Endothelial cell of umbilical vein (primary cell): ENCODE results near the gene ZBTB7C. TPM values are rescaled to one million over a fixed set of nuclear protein-coding genes. Genes with fewer than 3 reads are reported as not detected.

Experiments used
- BruUV-seq: library from RNA; stranded (reverse); fragments of 400-500 nt; replicated peaks from 2 replicates; lab custom pipeline; 2021; lab: Mats Ljungman, UMichigan
- CTCF ChIA-PET: fragments of 300-600, 350-600 bp; sonication (Branson Sonifier 250); formaldehyde crosslinking; loops from one replicate; lab custom pipeline; 2021; ENCODE audit warnings: antibody characterized with exemption, inconsistent platforms; lab: Charles Lee
- POLR2A ChIA-PET: fragments of 300-600, 350-600 bp; sonication (Branson Sonifier 250); formaldehyde crosslinking; loops from one replicate; lab custom pipeline; 2021; ENCODE audit warnings: antibody characterized with exemption, inconsistent platforms; lab: Charles Lee
- DNase-seq: peaks from one replicate; pipeline ENCODE4 v3.0.0-alpha.2; 2011; ENCODE audit warnings: low read depth, low spot score
- FAIRE-seq: peaks from 2 replicates; lab custom pipeline; 2011; peaks lifted over from hg19 to GRCh38; lab: Jason Lieb, UNC
- H2AFZ ChIP-seq: 2 replicates; pipeline ENCODE4 v1.6.0; 2012; ENCODE audit warnings: low read depth, low read length, control low read depth, inconsistent platforms
- H3K27ac ChIP-seq: 2 replicates; pipeline ENCODE4 v1.5.1; 2011; ENCODE audit warnings: low read depth, mild to moderate bottlenecking, control low read depth, low read length, moderate library complexity; ENCODE audit not compliant: insufficient read depth
- H3K27me3 ChIP-seq, 2 experiments: 2 replicates each; pipeline versions ENCODE4 v1.6.0 to v1.6.1; 2011; ENCODE audit warnings: low read length in 2 of 2, mixed read lengths in 1 of 2; ENCODE audit not compliant: control insufficient read depth in 2 of 2, insufficient read depth in 2 of 2
- H3K36me3 ChIP-seq, 2 experiments: 2 replicates in 1 of 2; 3 replicates in 1 of 2; pipeline ENCODE4 v1.5.1; 2011; ENCODE audit warnings: low read length in 2 of 2, mild to moderate bottlenecking in 1 of 2, moderate library complexity in 1 of 2; ENCODE audit not compliant: control insufficient read depth in 2 of 2, insufficient read depth in 2 of 2; ENCODE audit errors: extremely low read depth in 1 of 2
- H3K4me1 ChIP-seq: 3 replicates; pipeline ENCODE4 v1.5.1; 2011; ENCODE audit warnings: mild to moderate bottlenecking, low read length; ENCODE audit not compliant: control insufficient read depth, insufficient read depth; ENCODE audit errors: extremely low read depth
- H3K4me2 ChIP-seq: 2 replicates; pipeline ENCODE4 v1.6.1; 2011; ENCODE audit warnings: low read length, control low read depth, mixed read lengths; ENCODE audit not compliant: insufficient read depth
- H3K4me3 ChIP-seq, 3 experiments: fragments of 200-600 bp in 1 of 3; sonication (generic), shearing (Covaris generic) in 1 of 3; replicated peaks in 1 of 3; 2 replicates each; pipeline ENCODE4 v1.5.1; 2011 to 2016; ENCODE audit warnings: control low read depth in 3 of 3, low read length in 3 of 3, mild to moderate bottlenecking in 2 of 3, inconsistent platforms in 1 of 3, low read depth in 1 of 3, moderate library complexity in 1 of 3; ENCODE audit not compliant: insufficient read depth in 1 of 3
- H3K79me2 ChIP-seq: 2 replicates; pipeline ENCODE4 v1.6.0; 2012; ENCODE audit warnings: low read length, inconsistent platforms; ENCODE audit not compliant: control insufficient read depth, insufficient read depth
- H3K9ac ChIP-seq: replicated peaks from 2 replicates; pipeline ENCODE3; 2011; ENCODE audit warnings: low read length, control low read depth; ENCODE audit not compliant: insufficient read depth; ENCODE audit errors: extremely low read depth
- H3K9me1 ChIP-seq: replicated peaks from 3 replicates; pipeline ENCODE4 v1.6.0; 2011; ENCODE audit warnings: mild to moderate bottlenecking, low read length; ENCODE audit not compliant: control insufficient read depth, insufficient read depth; ENCODE audit errors: extremely low read depth
- H3K9me3 ChIP-seq: replicated peaks from 2 replicates; pipeline ENCODE4 v1.5.1; 2012; ENCODE audit warnings: low read length, inconsistent platforms; ENCODE audit not compliant: control insufficient read depth, insufficient read depth
- H4K20me1 ChIP-seq: replicated peaks from 2 replicates; pipeline ENCODE3; 2011; ENCODE audit warnings: mild to moderate bottlenecking, low read length; ENCODE audit not compliant: control insufficient read depth, insufficient read depth; ENCODE audit errors: extremely low read depth
- EZH2 ChIP-seq: IDR thresholded peaks from 2 replicates; pipeline ENCODE4 v1.6.1; 2012; ENCODE audit warnings: borderline replicate concordance, low read depth, mild to moderate bottlenecking, moderate library complexity, low read length, inconsistent platforms; ENCODE audit not compliant: severe bottlenecking
- FOS ChIP-seq: IDR thresholded peaks from 2 replicates; pipeline ENCODE4 v1.6.1; 2011; ENCODE audit warnings: mild to moderate bottlenecking, low read length, moderate library complexity, borderline replicate concordance; ENCODE audit not compliant: insufficient read depth
- GATA2 ChIP-seq: IDR thresholded peaks from 2 replicates; pipeline ENCODE4 v1.7.0; 2011; ENCODE audit warnings: low read depth, mild to moderate bottlenecking, moderate library complexity, mixed read lengths, low read length; ENCODE audit not compliant: insufficient read length, insufficient read depth
- JUN ChIP-seq: IDR thresholded peaks from 2 replicates; pipeline ENCODE4 v1.6.1; 2011; ENCODE audit warnings: borderline replicate concordance, low read depth; ENCODE audit not compliant: insufficient read length, insufficient read depth
- MYC ChIP-seq: IDR thresholded peaks from one replicate; pipeline ENCODE4 v1.6.1; 2011; ENCODE audit warnings: mild to moderate bottlenecking, low read depth, low read length
- POLR2A ChIP-seq: IDR thresholded peaks from 2 replicates; pipeline ENCODE4 v1.6.1; 2012; ENCODE audit warnings: low read depth, mild to moderate bottlenecking, control low read depth, low read length
- POLR2AphosphoS5 ChIP-seq: IDR thresholded peaks from 2 replicates; pipeline ENCODE4 v1.6.1; 2012; ENCODE audit warnings: low read depth, mild to moderate bottlenecking, control low read depth, low read length, moderate library complexity; ENCODE audit not compliant: insufficient read depth
- dilution Hi-C: fragments of 300-500 bp; cut with MboI; formaldehyde crosslinking; loops from one replicate; pipeline ENCODE4 v1.15.0; 2019; ENCODE audit warnings: low sequenced_read_pairs; ENCODE audit not compliant: extremely low pct_ligation_motif_present
- intact Hi-C: fragments of 100-400 bp; cut with micrococcal nuclease; formaldehyde crosslinking; loops from one replicate; pipeline ENCODE4 v1.10.0; 2022
- polyA plus RNA-seq, 4 experiments: library from polyadenylated mRNA; depleted of rRNA in 3 of 4; stranded (reverse) in 3 of 4; unstranded in 1 of 4; fragments of >200 nt; gene quantifications; 2 replicates each; pipeline versions ENCODE4 v1.2.1 to v1.2.3, GENCODE V29; 2011 to 2012; ENCODE audit warnings: missing spikeins in 1 of 4
- total RNA-seq: library from RNA; stranded (reverse); gene quantifications from 2 replicates; pipeline ENCODE4 v1.2.3, GENCODE V29; 2021
- TF ChIP-seq, protein P1 (sequence below): IDR thresholded peaks from 2 replicates; pipeline ENCODE4 v1.6.1; 2011; ENCODE audit not compliant: insufficient read depth, insufficient read length
- TF ChIP-seq, protein P2 (sequence below), 2 donors: IDR thresholded peaks; 1 replicate in 1 of 2; 2 replicates in 1 of 2; pipeline ENCODE4 v1.5.1; 2011; ENCODE audit warnings: low read length in 2 of 2, mild to moderate bottlenecking in 2 of 2, moderate library complexity in 2 of 2, control low read depth in 1 of 2, inconsistent platforms in 1 of 2, low read depth in 1 of 2; ENCODE audit not compliant: insufficient read depth in 1 of 2; ENCODE audit errors: extremely low read depth in 1 of 2

The ZBTB7C gene
- total and polyA plus RNA-seq, 2 donors (not counting 3 experiments of a cell fraction or from before 2014, with no cell fraction given): not detected

DNA sequence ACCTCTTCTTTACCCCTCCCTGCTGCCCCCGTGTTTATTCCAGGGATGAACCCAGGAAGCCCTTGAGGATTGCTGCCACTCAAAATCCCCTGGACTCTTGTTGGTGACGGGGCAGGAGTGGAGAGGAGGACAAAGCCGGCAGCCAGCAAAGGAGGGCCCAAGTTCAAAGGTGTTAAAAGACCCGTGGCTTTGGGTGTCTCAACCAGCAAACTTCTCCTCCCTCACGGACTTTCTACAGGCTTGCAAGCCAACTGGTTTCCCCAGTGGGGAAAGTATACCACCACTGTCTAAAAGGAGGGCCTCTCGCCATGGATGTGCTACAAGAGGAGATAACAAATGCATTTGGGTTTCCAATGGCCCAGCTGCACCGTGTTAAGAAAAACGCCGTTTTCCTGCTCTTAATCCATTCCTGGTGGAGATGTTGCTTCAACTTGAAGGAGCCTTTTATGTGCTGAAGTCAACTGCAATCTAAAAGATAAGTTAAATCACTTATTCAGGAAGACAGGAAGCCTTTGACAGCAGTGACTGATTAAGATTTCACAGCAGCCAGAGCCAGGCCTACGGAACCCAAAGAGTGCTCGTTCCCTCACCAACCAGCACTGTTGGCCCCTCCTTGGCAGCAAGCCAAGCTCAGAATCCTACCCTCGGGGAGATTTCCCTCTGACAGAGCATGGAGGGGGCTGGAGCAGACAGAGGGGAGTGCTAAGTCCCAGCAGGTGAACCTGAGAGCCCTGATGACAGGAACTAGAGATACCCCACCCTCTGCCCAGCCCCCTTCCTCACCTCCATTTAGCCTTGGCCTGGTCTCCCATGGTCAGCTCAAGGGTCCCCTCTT lies 57.8 kb downstream of the ZBTB7C start:
- Histone ChIP-seq H2AFZ (no peak overlapping the region), H3K9ac (no peak overlapping the region), H4K20me1 (no peaks in the 10 kb centered on the region), H3K9me1 (no peaks in the 10 kb centered on the region), H3K36me3 (no peaks in the 10 kb centered on the region), H3K4me1 (no peaks in the 10 kb centered on the region), H3K27ac (no peak overlapping the region), H3K9me3 (no peaks in the 10 kb centered on the region), H3K27me3 (no peaks in the 10 kb centered on the region), H3K4me3 (no peak overlapping the region), H3K4me2 (no peak overlapping the region), H3K79me2 (no peaks in the 10 kb centered on the region)
- no TSS peak for BruUV-seq
- TF ChIP-seq MYC (no peak), POLR2AphosphoS5 (no peak), EZH2 (no peak), POLR2A (no peak), FOS (no peak), GATA2 (no peak), JUN (no peak)
- TF ChIP-seq, protein P1, sequence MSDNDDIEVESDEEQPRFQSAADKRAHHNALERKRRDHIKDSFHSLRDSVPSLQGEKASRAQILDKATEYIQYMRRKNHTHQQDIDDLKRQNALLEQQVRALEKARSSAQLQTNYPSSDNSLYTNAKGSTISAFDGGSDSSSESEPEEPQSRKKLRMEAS: no peak
- TF ChIP-seq, protein P2, sequence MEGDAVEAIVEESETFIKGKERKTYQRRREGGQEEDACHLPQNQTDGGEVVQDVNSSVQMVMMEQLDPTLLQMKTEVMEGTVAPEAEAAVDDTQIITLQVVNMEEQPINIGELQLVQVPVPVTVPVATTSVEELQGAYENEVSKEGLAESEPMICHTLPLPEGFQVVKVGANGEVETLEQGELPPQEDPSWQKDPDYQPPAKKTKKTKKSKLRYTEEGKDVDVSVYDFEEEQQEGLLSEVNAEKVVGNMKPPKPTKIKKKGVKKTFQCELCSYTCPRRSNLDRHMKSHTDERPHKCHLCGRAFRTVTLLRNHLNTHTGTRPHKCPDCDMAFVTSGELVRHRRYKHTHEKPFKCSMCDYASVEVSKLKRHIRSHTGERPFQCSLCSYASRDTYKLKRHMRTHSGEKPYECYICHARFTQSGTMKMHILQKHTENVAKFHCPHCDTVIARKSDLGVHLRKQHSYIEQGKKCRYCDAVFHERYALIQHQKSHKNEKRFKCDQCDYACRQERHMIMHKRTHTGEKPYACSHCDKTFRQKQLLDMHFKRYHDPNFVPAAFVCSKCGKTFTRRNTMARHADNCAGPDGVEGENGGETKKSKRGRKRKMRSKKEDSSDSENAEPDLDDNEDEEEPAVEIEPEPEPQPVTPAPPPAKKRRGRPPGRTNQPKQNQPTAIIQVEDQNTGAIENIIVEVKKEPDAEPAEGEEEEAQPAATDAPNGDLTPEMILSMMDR (IDR thresholded peaks at IDR 0.05; ENCODE audit: extremely low read depth in 1 of 2, insufficient read depth in 1 of 2, low read depth in 1 of 2, low read length in 2 of 2): no peak
- POLR2A ChIA-PET: no interaction called here
- FAIRE-seq (no peak), DNase-seq (no peak)
- CTCF ChIA-PET: no interaction called here
- dilution Hi-C loops (no loop called here), intact Hi-C loops (no loop called here)
